GM19324 (cell line): ENCODE measurements around the gene SGK2.

Source experiments
- ATAC-seq: cut with Tn5 transposase; IDR thresholded peaks from one replicate; pipeline ENCODE4 v1.9.1; 2021; ENCODE audit warnings: mild to moderate bottlenecking, moderate library complexity; ENCODE audit not compliant: unreplicated experiment, low FRiP score

Gene SGK2

GRCh38 chr20:43535370-43536004 lies 23.3 kb upstream of the SGK2 start:
- ATAC-seq = no peak

- no peak for ATAC-seq
Measured at GRCh38 chr20:43536041-43536816, 22.6 kb upstream of the SGK2 start.

DNA sequence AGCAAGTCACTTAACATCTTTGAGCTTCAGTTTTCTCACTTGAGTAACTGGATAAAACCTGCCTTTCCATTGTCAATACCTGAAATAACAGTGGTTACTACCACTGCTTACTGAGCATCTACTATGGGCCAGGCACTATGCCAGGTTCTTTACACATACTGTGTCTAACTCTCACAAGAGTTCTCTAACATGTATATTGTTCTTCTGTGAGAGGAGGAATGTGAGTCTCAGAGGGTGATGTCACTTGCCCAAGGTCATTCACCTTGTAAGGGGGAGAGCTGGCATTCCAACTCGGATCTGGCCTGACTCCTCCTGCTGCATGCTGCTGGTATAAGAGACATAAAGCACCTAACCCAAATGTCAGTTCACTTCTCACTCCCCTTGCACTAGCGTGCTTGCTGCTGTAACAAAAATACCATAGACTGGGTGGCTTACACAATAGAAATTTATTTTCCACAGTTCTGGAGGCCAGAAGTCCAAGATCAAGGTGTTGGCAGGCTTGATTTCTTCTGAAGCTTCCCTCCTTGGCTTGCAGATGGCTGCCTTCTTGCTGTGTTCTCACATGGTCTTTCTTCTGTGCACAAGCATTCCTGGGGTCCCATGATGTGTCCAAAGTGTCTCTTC lies 21.9 kb upstream of the SGK2 start:
- no peak for ATAC-seq

- no peak for ATAC-seq
Measured at GRCh38 chr20:43537921-43538877, 20.6 kb upstream of the SGK2 start.

DNA sequence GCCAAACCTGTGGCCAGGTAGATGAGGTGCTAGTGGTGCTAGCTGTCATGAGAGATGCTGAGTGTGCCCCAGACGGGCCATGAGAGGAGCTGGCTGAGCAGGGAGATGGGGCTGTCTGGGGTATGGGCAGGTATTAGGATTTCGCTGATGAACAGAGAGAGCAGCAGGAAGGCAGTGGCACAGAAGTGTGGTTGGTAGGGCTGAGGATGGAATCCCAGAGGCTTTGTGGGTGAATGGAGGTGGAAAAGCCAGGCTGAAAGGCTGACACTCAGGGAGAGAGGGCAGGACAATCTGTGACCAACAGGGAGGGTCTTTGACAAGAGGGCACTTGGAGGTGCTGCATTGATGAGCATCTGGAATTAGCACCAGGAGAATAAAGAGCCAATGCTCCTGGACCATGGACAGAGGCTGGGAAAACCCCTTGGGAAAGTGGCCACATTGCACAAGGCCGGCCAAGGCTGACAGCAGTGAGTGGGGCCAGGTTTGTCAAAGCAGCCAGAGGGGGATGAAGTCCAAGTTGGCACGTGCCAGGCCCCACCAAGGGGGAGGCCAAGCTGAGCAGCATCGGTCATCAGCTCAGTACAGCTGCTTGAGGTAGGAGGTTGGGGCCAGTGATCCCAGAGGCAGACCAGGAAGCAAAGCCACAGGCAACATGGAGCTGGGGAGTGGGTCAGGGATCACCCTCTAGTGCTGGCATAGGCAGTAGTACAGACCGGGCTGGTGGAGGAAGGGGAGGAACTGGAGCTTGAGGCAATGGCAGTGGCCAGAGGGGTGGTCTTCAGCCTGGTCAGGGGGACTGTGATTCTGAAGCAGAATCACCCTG lies 19.7 kb upstream of the SGK2 start:
- no peak for ATAC-seq

GRCh38 chr20:43539975-43540672 lies 18.7 kb upstream of the SGK2 start:
- no peak for ATAC-seq

GRCh38 chr20:43540673-43541060 lies 18.2 kb upstream of the SGK2 start:
- ATAC-seq = no peak

DNA sequence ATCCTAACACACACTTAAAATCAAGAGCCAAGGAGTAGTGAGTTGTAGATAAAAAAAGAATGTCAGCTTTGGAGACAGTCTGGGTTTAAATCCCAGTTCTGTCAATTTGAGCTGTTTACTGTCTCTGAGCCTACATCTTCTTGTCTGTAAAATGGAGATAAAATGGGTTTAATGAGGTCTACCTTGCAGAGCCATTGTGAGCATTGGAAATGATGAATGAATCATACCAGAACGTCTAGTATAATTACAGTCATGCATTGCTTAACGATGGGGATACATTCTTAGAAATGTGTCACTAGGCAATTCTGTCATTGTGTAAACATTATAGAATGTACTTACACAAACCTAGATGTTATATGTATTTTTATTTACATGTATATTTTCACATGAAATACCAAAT lies 17.6 kb upstream of the SGK2 start:
- no peak for ATAC-seq

DNA sequence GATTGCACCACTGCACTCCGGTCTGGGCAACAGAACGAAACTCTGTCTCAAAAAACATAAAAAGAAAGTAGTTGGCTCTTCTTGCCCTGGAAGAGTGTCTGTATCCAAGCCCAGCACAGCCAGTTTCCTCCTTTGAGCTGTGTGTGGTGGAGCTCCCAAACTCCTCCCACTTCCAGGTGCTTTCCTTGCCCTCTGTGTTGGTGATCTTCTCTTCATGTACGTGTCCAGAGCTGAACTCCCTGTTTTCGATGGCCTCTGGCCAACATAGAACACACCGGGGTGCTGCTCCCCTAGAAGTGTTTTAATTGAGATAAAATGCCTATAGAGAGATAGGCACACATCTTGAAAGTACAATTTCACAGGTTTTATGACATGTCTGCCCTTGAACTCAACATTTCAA lies 16.7 kb upstream of the SGK2 start:
- no peak for ATAC-seq

DNA sequence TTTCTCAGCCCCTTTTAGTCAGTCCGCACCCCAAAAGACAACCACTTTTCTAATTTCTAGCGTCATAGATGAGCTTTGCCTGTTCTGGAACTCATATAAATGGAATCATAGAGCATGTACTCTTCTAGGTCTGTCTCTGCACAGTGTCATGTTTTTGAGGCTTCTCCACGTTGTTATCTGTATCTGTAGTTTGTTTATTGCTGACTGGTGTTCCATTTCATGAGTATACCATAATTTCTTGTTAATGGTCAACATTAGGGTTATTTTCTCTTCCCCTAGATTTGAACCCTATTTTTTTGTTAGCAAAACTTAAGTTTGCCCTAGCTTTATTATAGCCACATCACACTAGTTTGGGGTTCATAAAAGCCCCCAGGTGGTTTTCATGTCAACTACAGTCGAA lies 16.2 kb upstream of the SGK2 start:
- ATAC-seq = no peak

DNA sequence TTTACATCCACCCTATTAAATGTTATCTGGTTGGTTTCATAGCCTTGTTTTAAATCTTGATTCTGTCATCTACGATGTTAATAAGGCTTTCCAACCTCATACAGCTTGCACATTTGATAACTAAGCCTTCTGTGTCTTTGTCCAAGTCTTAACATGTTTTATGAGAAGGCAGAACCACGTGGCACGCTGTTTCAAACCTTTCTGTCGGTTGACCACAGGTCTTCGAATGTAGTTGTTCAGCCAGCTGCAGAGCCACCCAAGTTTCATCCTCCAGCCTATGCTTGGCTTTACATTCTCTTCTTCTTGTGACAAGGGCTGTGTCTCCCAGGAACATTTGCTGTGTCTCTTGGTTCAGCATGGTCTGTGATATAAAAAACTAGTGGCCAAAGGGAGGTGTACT lies 15.7 kb upstream of the SGK2 start:
- no peak for ATAC-seq

- no peak for ATAC-seq
Measured at GRCh38 chr20:43544501-43544900, 14.3 kb upstream of the SGK2 start.

DNA sequence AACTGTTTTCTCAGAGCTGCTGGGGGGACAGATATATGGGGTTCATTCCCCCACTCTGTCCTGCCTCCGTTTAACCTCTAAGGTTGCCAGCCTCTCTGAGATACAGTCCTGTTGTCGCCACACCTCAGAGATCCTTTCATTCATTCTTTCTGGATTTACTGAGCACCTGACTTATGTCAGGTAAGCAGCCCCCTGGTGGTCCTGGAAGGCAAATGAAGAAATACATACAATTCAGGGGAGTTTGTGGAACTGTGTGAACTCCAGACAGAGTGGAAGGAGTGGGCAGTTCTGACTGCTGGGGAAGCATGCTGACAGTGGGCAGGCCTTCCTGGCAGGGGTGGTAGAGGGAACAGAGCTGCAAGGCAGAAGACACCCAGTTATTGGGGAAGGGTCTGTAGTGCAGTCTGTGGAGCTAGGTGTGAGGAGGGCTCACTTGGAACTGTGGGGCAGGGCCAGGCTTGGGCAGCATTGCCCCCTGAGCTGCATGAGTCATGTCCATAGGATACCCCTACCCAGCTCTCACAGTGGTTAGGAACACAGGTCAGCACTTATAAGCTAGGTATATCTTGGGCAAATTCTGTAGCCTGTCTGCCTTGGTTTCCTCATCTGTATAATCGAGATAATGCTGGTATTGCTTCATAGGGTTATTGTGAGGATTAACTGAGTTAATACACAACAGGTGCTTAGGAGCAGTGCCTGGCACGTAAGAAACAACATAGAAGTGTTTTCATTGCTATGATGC lies 12.8 kb upstream of the SGK2 start:
- no peak for ATAC-seq

GRCh38 chr20:43548273-43548880 lies 10.4 kb upstream of the SGK2 start:
- no peak for ATAC-seq

GRCh38 chr20:43549416-43550065 lies 9.3 kb upstream of the SGK2 start:
- ATAC-seq = no peak

- no peak for ATAC-seq
Measured at GRCh38 chr20:43550456-43550855, 8.4 kb upstream of the SGK2 start.

DNA sequence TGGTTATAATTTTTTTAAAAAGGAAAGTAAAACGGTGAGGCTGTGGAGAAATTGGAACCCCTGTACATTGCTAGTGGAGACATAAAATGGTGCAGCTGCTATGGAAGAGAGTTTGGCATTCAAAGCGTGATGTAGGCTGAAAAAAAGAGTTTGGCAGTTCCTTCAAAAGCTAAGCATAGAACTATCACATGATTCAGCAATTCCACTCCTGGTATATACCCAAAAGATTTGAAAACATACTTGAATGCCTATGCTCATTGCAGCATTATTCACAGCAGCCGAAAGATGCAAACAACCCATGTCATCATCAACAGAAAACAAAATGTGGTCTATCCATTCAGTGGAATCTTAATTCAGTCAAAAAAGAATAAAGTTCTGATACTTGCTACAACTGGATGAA lies 4.5 kb upstream of the SGK2 start:
- ATAC-seq = no peak
